ENCODE measurements around the gene ADGRA1.

The ADGRA1 gene

GRCh38 chr10:133168617-133169031 is 80.9 kb downstream of the ADGRA1 start:
- Histone ChIP-seq H3K4me3 (ENCODE audit: low read depth, low read length) (no peak overlapping the region), H3K4me1 (ENCODE audit: control insufficient read depth, insufficient read depth, low read length) (no peaks in the 10 kb centered on the region), H3K27ac (ENCODE audit: extremely low read depth, low read depth, low read length) (no peak overlapping the region), H3K9me3 (ENCODE audit: control insufficient read depth, insufficient read depth, low read depth, low read length) (no peaks in the 10 kb centered on the region), H3K36me3 (ENCODE audit: control insufficient read depth in 2 of 2, insufficient read depth in 1 of 2, low read length in 2 of 2) (peaks cover 0 to 13% of the 10 kb centered on the region in 2 experiments; a peak in 1 of 3 replicates)
- TF ChIP-seq ZNF423 (tag by site-specific recombination; IDR thresholded peaks at IDR 0.05): no peak
- TF ChIP-seq ZBTB26 (tag by site-specific recombination; optimal IDR thresholded peaks at IDR 0.05): no peak
- no peak for TF ChIP-seq ZBTB17 (tag by site-specific recombination; IDR thresholded peaks at IDR 0.05)
- TF ChIP-seq ZNF335 (tag by site-specific recombination; conservative IDR thresholded peaks at IDR 0.05): no peak
- no peak for TF ChIP-seq TRIM28 (IDR thresholded peaks at IDR 0.05; ENCODE audit: borderline replicate concordance, low read length)
- TF ChIP-seq ZNF623 (tag by site-specific recombination; IDR thresholded peaks at IDR 0.05): no peak
- no peak for TF ChIP-seq ELK4 (IDR thresholded peaks at IDR 0.05; ENCODE audit: borderline replicate concordance, low read depth, low read length)
- no peak for TF ChIP-seq ZNF449 (tag by site-specific recombination; IDR thresholded peaks at IDR 0.05)
- CTCF ChIA-PET: no interaction called here
- POLR2A ChIA-PET: no interaction called here

- ChIA-PET POLR2A (no interaction called here), CTCF (no interaction called here)
- Histone ChIP-seq H3K27ac (ENCODE audit: extremely low read depth, low read depth, low read length) (no peak overlapping the region), H3K9me3 (ENCODE audit: control insufficient read depth, insufficient read depth, low read depth, low read length) (no peaks in the 10 kb centered on the region), H3K4me1 (ENCODE audit: control insufficient read depth, insufficient read depth, low read length) (no peaks in the 10 kb centered on the region), H3K4me3 (ENCODE audit: low read depth, low read length) (no peak overlapping the region), H3K36me3 (ENCODE audit: control insufficient read depth in 2 of 2, insufficient read depth in 1 of 2, low read length in 2 of 2) (peaks cover 0 to 13% of the 10 kb centered on the region in 2 experiments; a peak in 1 of 3 replicates)
- TF ChIP-seq RBAK (tag by site-specific recombination; IDR thresholded peaks at IDR 0.05): no peak
- TF ChIP-seq EGR2 (tag by site-specific recombination; IDR thresholded peaks at IDR 0.05; ENCODE audit: low read depth): no peak
- no peak for TF ChIP-seq ZNF214 (tag by site-specific recombination; IDR thresholded peaks at IDR 0.05; ENCODE audit: borderline replicate concordance)
- TF ChIP-seq TRIM28 (IDR thresholded peaks at IDR 0.05; ENCODE audit: borderline replicate concordance, low read length): no peak
- TF ChIP-seq ZNF426 (tag by site-specific recombination; IDR thresholded peaks at IDR 0.05): no peak
- no peak for TF ChIP-seq ZBTB44 (tag by site-specific recombination; IDR thresholded peaks at IDR 0.05)
- no peak for TF ChIP-seq HOXA7 (CRISPR knock-in tag; IDR thresholded peaks at IDR 0.05; ENCODE audit: borderline replicate concordance)
- TF ChIP-seq ZNF416 (tag by site-specific recombination; IDR thresholded peaks at IDR 0.05): no peak
- TF ChIP-seq ZNF747 (tag by site-specific recombination; IDR thresholded peaks at IDR 0.05): no peak
- TF ChIP-seq ZNF626 (tag by site-specific recombination; IDR thresholded peaks at IDR 0.05): no peak
- no peak for TF ChIP-seq ZNF791 (tag by site-specific recombination; IDR thresholded peaks at IDR 0.05)
- TF ChIP-seq ZNF155 (tag by site-specific recombination; IDR thresholded peaks at IDR 0.05): no peak
- TF ChIP-seq ZXDB (tag by site-specific recombination; IDR thresholded peaks at IDR 0.05): no peak
- no peak for TF ChIP-seq ZNF600 (tag by site-specific recombination; IDR thresholded peaks at IDR 0.05)
- no peak for TF ChIP-seq ZNF777 (tag by site-specific recombination; IDR thresholded peaks at IDR 0.05; ENCODE audit: borderline replicate concordance)
- no peak for TF ChIP-seq ZNF658 (tag by site-specific recombination; IDR thresholded peaks at IDR 0.05)
- TF ChIP-seq ZNF302 (tag by site-specific recombination; IDR thresholded peaks at IDR 0.05; ENCODE audit: low read depth): no peak
- TF ChIP-seq ZNF433 (tag by site-specific recombination; IDR thresholded peaks at IDR 0.05; ENCODE audit: low read depth): no peak
Measured at GRCh38 chr10:133169173-133169947, 81.6 kb downstream of the ADGRA1 start.
